GM21786 (cell line): ENCODE measurements around the gene ZNF33A.
"Not testable (repeated sequence)": the region's sequence is repeated elsewhere in the genome, so short reads cannot be mapped to it uniquely, and the experiment has no call there.

Experiments
- ATAC-seq: cut with Tn5 transposase; IDR thresholded peaks from one replicate; pipeline ENCODE4 v1.9.1; 2021; ENCODE audit not compliant: unreplicated experiment

ZNF33A gene

DNA sequence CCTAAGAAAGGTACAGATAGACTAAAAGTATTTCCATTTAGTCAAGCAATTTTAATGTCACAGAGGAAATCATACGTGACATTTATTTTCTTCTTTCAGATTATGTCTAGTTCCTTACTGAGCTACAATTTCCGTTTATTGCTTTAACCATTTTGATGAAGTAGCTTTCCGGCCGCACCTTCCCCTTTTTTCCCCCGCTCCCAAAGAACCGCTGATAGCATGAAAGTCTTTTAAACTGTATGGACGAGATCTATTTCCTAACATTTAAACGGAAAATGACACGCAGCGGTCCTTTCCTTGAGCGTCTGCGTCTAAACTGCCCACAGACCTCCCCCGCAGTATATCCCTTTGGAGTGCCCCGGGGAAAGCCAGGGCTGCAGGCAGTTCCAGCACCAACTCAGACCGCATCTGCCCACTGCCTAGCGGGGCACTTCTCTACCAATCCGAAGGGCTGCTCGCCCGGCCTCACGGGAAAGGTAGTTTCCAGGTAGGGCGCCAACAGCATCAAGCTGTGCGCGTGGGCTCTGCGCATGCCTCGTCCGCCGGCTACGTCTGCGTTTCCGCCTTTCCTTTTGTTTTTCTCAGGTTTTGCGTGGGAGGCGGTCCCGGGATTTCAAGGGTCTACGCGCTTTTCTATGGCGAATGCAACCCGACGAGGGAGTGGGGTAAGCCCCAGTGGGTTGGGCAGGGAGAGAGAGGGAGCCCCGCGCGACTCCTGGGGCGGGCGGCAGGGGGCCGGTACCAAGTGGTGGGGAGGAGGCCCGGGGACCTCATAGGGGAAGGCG is at the start of gene ZNF33A:
ZNF33A (plus strand) TSS at position 557 of the 785 bp plus-strand sequence. CDS start 1,667 bp downstream, outside the sequence.
- peak; percentile 89 for ATAC-seq

DNA sequence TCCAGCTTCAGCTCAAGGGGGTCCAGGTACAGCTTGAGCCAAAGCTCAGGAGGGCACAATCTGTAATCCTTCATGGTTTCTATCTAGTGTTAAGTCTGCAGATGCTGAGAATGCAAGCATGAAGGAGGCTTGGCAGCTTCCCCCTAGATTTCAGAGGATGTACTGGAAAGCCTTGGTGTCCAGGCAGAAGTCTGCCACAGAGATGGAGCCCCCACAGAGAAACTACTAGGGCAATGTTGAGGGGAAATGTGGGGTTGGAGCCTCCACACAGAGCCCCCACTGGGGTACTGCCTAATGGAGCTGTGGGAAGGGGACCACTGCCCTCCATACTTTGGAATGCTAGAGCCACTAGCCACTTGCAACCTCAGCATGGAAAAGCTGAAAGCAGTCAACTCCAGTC is 45.5 kb upstream of the ZNF33A start:
- no peak for ATAC-seq

DNA sequence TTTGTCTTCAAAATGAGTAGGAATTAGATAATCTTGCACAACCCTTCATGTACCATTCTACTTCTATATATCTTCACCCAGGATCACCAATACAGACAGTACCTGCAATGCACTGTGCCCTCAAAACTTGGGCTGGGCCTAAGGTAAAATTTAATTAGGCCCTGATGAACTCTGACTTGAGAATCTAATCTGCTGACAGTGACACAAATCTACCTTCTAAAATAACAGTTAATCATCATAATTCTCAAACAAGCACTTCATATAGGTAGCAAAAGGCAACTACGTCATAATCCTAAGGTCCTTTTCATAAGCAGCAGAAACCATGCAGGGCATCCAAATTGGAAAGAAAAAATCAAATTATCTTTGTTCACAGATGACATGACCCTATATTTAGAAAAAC is 38.1 kb upstream of the ZNF33A start:
- ATAC-seq, result no peak

DNA sequence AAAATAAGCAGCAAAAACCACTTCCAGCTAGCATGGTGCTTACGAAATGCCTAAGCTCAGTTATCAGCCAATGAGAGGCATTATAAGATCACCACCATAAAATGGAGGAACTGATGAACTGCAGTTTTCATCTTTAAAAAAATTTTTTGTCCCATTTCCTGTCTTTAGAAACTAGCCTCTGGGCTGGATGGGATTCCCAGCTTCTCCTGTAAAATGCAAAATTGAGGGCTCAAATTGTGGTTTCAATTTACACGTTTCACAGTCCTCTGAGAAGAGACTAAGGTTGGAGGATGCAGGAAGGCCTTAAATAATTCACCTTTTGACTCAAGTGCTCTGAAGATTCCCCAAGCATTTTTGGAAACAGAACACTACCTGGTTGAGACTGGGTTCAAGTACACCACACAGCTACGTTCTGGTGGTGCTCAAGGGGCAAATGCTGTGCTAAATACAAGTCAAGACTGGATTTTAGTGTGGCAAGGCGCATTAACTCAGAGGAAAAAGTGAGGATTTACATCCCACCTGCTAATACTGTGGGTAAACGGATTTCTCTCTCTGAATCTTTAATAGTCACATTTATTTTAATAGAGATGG is 35.0 kb upstream of the ZNF33A start:
- ATAC-seq, result no peak

DNA sequence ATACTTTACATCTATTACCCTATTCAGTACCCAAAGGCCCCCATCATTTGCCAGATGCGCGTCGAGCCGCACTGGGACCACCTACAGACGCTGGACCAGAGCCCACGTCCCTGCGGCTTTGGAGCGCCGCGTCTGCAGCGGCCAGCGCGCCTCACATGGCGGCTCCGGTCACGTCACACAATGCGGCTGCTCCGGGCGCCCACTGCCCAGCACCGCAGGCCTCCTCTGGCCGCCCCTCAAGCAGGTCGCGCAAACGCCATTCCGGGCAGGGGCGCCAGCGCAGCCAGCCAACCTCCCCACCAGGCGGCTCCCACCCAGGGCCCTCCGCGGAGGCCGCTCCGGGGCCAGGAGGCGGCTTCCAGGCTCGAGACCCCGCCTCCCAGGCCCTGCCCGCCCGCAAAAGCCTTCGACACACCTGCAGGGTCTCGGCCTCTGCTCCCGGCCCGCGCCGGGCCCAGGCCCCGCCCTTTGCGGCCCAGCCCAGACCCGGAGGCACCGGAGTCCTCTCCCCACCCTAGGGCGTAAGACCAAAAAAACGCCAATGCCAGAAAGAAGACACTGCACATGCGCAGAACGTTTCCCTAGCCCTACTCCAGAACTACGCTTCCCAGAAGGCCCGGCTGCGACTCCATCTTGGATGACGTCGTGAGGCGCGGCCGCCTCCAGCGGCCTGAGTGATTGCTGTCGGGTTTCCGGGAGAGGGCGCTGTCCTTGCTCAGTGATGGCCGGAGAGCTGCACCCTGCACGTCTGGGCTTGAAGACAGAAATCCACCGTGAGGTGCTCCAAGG is 34.2 kb upstream of the ZNF33A start, which contains the start of gene ZNF25:
ZNF25 (minus strand) TSS at position 557 of the 789 bp plus-strand sequence. CDS start 4,925 bp downstream, outside the sequence.
- peak; percentile 93 for ATAC-seq

DNA sequence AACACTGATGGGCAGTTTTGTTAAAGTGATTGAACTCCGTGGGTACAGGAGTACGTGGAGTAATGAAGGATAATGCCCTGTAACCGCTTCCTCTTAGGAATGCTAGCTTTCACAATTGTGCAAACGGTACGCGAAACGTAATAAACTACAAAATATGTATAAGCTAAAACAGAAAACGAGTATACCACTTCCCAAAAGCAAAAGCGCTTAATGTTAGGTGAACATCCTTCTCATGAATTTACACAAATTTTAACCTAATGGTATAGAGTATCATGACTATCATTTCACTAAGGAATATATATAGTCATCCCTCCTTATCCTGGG is 33.6 kb upstream of the ZNF33A start:
- no peak for ATAC-seq

DNA sequence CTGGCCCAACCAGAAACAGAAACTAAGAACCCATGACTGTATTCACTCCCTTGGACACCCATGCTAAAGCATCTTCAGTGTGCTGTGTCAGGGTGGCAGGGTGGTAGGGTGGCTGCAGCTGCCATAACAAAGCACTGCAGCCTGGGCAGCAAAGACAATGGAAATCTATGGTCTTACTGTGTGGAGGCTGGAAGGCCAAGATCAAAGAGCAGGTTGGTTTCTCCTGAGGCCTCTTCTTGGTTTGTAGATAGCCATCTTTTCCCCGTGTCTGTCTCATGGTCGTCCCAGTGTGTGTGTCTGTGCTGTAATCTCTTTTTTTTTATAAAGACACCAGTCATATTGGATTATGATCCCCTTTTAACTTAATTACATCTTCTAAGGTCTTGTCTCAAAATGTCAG is 18.8 kb upstream of the ZNF33A start:
- ATAC-seq, result no peak

DNA sequence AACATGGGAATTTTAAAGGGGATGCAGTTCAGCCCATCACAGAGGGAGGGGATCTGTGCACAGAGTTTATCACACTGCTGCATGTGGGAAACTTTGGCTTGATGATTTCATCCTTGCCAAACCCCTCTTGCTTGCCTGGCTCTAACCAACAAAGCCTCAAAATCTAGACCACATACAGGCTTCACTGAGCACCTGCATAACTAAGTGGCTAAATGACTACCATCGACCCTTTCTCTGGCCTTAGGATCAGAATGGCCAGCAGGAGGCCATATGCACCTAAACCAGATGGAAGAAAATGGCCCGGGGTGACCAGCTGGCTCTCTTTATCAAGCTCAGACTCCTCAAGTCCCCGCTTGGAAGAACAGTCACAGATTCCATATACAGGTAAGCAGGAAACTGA is 18.4 kb upstream of the ZNF33A start:
- no peak for ATAC-seq

DNA sequence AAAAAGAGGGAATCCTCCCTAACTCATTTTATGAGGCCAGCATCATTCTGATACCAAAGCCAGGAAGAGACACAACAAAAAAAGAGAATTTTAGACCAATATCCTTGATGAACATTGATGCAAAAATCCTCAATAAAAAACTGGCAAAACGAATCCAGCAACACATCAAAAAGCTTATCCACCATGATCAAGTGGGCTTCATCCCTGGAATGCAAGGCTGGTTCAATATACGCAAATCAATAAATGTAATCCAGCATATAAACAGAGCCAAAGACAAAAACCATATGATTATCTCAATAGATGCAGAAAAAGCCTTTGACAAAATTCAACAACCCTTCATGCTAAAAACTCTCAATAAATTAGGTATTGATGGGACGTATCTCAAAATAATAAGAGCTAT is 11.6 kb upstream of the ZNF33A start:
- not testable (repeated sequence) for ATAC-seq

DNA sequence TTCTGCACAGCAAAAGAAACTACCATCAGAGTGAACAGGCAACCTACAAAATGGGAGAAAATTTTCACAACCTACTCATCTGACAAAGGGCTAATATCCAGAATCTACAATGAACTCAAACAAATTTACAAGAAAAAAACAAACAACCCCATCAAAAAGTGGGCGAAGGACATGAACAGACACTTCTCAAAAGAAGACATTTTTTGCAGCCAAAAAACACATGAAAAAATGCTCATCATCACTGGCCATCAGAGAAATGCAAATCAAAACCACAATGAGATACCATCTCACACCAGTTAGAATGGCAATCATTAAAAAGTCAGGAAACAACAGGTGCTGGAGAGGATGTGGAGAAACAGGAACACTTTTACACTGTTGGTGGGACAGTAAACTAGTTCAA is 10.0 kb upstream of the ZNF33A start:
- ATAC-seq, result not testable (repeated sequence)

DNA sequence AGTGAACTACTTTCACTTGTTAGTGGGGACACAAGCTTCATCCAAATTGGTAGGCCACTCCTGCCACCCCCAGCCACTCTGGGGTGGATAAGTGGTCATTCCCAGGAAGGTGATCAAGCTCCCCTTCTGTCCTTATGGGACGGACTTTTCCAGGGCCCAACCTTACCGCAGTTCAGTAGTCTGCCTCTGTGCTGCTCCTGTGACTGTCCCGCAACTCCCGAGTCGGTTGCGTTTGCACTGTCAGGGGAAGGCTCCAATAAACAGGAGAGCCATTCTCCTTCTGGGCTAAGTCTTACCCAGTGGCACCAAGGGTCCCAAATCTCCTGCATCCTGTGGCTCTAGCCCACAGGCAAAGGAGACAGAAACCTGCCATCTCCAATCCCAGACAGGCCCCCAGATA is 7.4 kb upstream of the ZNF33A start:
- ATAC-seq, result no peak

DNA sequence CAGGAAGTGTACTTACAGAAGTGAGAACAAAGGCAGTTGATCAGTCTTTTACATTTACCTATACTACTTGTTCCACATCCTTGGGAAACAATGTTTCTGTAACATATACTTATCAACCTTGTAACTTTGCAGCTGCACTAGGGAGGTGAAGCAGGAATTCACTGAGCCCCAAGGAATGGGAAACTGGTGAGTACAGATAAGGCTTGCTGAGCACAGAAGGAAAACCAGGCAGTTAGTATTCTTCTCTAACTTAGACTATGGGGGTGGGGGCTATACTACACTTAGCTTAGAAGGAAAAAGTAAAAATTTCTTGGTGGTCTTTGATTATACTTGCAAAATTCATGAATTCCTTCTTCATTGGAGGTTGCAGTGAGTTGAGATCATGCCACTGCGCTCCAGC is 6.9 kb upstream of the ZNF33A start:
- ATAC-seq, result no peak

DNA sequence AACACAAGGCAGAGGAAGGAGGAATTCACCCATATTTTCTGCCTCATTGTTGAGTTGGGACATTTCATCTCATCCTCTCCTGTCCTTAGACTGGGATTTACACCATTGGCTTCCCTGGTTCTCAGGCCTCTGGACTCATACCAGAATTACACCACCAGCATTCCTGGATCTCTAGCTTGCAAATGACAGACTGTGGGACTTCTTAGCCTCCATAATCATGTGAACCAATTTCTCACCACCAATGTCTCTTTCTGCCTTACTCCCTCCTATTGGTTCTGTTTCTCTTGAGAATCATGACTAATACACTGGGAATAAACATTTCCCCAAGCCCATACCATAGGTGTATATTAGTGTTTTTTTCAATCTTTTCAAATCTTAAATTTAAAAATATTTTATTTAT is 2.9 kb upstream of the ZNF33A start:
- no peak for ATAC-seq

DNA sequence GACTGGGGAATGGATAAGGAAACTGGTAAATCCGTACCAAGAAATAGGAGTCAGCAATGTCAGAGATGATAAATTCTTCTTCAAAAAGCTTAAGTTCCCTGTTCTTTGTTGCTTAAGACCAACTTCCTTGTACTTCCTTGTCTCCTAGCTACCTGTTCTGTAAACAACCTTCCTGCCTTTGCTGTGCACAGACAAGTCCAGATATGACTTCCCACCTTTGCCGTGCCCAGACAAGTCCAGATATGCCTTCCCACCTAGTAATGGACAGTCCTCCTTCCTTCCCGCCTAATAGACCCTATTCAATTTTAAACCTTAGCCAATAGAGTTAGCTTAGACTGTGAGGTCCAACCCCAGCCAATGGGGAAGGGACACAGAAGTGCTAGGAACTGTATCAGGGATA is 2.5 kb upstream of the ZNF33A start:
- no peak for ATAC-seq

DNA sequence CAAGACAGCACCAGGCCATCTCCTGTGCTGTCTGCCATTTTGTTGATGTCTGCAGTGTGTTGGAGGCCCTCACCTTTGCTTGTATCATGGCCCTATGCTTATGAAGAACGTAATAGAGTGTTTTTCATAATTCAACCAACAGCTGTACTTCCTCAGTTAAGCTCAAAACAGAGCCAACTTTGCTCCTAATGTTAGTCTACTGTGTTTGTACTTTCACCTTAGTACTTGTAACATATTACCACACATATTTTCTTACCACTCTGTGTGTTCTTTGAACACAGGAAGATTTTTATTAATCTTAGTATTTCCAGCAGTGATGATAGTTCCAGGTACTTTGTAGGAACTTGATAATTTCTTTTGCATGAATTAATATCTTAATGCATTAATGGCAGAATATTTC is 5.9 kb downstream of the ZNF33A start:
- ATAC-seq, result no peak

DNA sequence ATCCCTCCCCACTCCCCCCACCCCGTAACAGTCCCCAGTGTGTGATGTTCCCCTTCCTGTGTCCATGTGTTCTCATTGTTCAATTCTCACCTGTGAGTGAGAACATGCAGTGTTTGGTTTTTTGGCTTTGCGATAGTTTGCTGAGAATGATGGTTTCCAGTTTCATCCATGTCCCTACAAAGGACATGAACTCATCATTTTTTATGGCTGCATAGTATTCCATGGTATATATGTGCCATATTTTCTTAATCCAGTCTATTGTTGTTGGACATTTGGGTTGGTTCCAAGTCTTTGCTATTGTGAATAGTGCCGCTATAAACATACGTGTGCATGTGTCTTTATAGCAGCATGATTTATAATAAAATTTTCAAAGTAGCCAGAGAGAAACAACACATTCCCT is 8.6 kb downstream of the ZNF33A start:
- not testable (repeated sequence) for ATAC-seq

DNA sequence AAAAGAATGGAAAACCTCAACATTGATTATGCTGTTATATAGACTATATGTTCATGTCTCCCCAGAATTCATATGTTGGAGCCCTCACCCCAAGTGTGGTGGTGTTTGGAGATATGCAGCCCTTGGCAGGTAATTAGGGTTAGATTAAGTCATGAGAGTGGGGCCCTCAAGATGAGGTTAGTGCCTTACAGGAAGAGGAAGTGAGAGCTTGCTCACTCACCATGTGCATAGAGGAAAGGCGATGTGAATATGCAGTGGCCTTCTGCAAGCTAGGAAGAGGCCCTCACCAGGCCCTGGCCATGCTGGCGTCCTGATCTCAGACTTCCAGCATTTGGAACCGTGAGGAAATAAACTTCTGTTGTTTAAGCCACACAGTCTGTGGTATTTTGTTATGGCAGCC is 14.8 kb downstream of the ZNF33A start:
- peak; percentile 92 for ATAC-seq

DNA sequence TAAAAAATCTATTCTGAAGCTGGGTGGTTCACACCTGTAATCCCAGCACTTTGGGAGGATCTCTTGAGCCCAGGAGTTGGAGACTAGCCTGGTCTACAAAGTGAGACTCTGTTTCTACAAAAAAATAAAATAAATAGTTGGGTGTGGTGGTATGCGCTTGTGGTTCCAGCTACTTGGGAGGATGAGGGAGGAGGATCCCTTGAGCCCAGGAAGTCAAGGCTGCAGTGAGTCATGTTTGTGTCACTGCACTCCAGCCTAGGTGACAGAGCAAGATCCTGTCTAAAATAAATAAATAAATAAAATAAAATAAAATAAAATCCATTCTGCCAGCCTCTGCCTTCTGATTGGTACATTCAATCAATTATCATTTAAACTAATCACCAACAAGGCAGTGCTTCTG is 17.5 kb downstream of the ZNF33A start:
- no peak for ATAC-seq

DNA sequence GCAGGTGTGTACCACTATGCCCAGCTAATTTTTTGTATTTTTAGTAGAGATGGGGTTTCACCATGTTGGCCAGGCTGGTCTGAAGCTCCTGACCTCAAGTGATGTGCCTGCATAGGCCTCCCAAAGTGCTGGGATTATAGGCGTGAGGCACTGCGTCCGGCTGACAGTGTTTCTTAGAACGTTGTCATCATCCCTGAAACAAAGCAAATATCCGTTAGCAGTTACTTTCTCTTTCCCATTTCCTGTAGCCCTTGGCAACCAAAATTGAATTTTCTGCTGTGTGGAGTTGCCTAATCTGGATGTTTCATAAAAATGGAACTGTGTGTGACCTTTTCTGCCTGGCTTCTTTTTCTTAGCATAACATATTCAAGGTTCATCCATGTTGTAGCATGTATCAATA is 22.4 kb downstream of the ZNF33A start:
- no peak for ATAC-seq

DNA sequence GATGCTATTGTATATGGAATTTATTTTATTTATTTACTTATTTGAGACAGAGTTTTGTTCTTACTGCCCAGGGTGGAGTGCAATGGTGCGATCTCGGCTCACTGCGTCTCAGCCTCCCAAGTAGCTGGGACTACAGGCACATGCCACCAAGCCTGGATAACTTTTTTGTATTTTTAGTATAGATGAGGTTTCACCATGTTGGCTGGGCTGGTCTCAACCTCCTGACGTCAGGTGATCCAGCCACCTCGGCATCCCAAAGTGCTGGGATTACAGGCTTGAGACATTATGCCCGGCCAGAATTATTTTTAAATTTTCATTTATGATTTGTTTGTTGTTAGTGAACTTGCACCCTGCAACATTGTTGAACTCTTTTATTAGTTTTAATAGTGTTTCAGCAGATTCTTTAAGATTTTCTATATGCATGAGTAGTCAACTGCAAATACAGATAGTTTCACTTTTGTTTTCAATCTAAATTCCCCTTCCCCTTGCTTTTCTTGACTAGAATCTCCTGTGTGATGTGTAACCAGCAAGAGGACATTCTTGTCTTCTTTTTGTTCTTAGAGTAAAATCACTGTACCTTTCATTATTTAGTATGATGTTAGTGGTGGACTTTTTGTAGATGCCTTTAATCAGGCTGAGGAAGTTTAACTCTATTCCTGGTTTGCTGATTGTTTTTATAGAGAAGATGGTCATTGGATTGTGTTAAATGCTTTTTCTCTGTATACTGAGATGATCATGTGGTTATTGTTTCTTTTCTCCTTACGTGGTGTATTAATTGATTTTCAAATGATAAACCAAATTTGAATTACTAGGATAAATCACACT is 27.8 kb downstream of the ZNF33A start:
- peak; percentile 96 for ATAC-seq

DNA sequence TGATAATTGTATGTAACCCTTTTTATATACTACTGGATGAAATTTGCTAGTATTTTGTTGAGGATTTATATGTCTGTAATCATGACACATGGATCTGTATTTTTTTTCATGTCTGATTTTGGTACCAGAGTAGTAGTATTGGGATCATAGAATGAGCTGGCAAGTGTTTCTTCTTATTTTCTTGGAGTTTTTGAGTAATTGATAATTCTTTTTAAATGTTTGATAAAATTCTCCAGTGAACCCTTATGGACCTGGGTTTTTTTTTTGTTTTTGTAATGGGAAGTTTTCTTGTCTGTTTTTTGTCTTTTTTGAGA is 28.4 kb downstream of the ZNF33A start:
- no peak for ATAC-seq
